MG63 (cell line): ENCODE measurements around the gene SLC2A11. TPM values are rescaled to one million over a fixed set of nuclear protein-coding genes. Genes with fewer than 3 reads are reported as not detected.
"Not testable (repeated sequence)": the region's sequence is repeated elsewhere in the genome, so short reads cannot be mapped to it uniquely, and the experiment has no call there.

Experiments used
- DNase-seq: peaks from one replicate; pipeline ENCODE4 v3.0.0-alpha.2; 2020
- H3K27me3 ChIP-seq: fragments of 250-450 bp; sonication (Bioruptor Pico); 2 replicates; pipeline ENCODE4 v1.5.1; 2020; ENCODE audit warnings: mild to moderate bottlenecking, moderate library complexity
- H3K36me3 ChIP-seq: fragments of 250-450 bp; sonication (Bioruptor Pico); 2 replicates; pipeline ENCODE4 v1.5.1; 2020; ENCODE audit warnings: mild to moderate bottlenecking, moderate library complexity
- H3K4me3 ChIP-seq: fragments of 250-450 bp; sonication (Bioruptor Pico); 2 replicates; pipeline ENCODE4 v1.5.1; 2020; ENCODE audit warnings: mild to moderate bottlenecking, moderate library complexity
- H3K9me3 ChIP-seq: fragments of 250-450 bp; sonication (Bioruptor Pico); 2 replicates; pipeline ENCODE4 v1.5.1; 2020; ENCODE audit warnings: mild to moderate bottlenecking, moderate library complexity
- total RNA-seq: library from RNA; depleted of rRNA; stranded (reverse); fragments of >200 nt; shearing (Covaris generic); gene quantifications from 2 replicates; pipeline ENCODE4 v1.2.3, GENCODE V29; 2014; ENCODE audit warnings: low replicate concordance

SLC2A11 gene
- total RNA-seq, 1 experiment from 2014 or later, result 0.30 TPM

DNA sequence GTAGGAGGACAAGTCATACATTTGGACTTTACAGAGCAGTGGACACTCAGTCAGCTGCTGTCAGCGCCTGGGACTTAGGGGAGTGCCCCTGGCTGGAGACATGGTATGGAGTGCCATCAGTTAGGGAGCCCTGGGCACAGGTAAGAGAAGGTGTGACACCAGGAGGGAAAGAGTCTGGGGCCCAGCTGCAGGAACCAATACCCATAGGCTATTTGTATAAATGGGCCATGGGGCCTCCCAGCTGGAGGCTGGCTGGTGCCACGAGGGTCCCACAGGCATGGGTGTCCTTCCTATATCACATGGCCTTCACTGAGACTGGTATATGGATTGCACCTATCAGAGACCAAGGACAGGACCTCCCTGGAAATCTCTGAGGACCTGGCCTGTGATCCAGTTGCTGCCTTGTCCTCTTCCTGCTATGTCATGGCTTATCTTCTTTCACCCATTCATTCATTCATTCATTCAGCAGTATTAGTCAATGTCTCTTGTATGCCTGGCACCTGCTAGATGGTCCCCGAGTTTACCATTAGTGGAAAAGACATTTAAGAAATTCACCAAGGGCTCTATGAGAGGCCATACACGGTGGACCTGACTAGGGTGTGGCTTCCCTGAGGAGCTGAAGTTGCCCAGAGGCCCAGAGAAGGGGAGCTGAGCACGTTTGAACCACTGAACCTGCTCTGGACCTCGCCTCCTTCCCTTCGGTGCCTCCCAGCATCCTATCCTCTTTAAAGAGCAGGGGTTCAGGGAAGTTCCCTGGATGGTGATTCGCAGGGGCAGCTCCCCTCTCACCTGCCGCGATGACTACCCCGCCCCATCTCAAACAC, 35.7 kb downstream of the SLC2A11 start:
- Histone ChIP-seq H3K4me3 (peak overlapping the region; percentile 86), H3K9me3 (no peaks in the 10 kb centered on the region), H3K27me3 (no peaks in the 10 kb centered on the region), H3K36me3 (peaks cover 31% of the 10 kb centered on the region)
- no peak for DNase-seq

DNA sequence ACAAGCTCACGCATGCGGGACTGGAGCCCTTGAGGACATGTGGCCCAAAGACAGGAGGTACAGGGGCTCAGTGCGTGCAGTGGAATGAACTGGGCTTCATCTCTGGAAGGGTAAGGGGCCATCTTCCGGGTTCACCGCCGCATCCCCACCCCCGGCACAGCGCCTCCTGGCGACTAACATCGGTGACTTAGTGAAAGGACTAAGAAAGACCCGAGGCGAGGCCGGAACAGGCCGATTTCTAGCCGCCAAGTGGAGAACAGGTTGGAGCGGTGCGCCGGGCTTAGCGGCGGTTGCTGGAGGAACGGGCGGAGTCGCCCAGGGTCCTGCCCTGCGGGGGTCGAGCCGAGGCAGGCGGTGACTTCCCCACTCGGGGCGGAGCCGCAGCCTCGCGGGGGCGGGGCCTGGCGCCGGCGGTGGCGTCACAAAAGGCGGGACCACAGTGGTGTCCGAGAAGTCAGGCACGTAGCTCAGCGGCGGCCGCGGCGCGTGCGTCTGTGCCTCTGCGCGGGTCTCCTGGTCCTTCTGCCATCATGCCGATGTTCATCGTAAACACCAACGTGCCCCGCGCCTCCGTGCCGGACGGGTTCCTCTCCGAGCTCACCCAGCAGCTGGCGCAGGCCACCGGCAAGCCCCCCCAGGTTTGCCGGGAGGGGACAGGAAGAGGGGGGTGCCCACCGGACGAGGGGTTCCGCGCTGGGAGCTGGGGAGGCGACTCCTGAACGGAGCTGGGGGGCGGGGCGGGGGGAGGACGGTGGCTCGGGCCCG, 36.5 kb downstream of the SLC2A11 start, which contains the start of gene MIF:
Gene MIF, plus strand, starts transcription at position 439 of the 765 bp plus-strand sequence. Its CDS starts 92 bp downstream, at position 531.
- DNase-seq, result peak; percentile 94
- Histone ChIP-seq H3K27me3 (no peaks in the 10 kb centered on the region), H3K9me3 (no peaks in the 10 kb centered on the region), H3K36me3 (peaks cover 31% of the 10 kb centered on the region), H3K4me3 (peak within 1 kb of the TSS; percentile 86)

GRCh38 chr22:23894710-23895598, 37.3 kb downstream of the SLC2A11 start:
- H3K4me3 ChIP-seq, result peak overlapping the region; percentile 86
- no peaks in the 10 kb centered on the region for H3K9me3 ChIP-seq
- peaks cover 31% of the 10 kb centered on the region for H3K36me3 ChIP-seq
- peak; percentile 75 for DNase-seq
- no peaks in the 10 kb centered on the region for H3K27me3 ChIP-seq

- DNase-seq, result no peak
- H3K27me3 ChIP-seq, result no peaks in the 10 kb centered on the region
- no peaks in the 10 kb centered on the region for H3K9me3 ChIP-seq
- H3K36me3 ChIP-seq, result peaks cover 31% of the 10 kb centered on the region
- peak overlapping the region; percentile 86 for H3K4me3 ChIP-seq
These were observed 38.0 kb downstream of the SLC2A11 start for GRCh38 chr22:23895599-23896144.

DNA sequence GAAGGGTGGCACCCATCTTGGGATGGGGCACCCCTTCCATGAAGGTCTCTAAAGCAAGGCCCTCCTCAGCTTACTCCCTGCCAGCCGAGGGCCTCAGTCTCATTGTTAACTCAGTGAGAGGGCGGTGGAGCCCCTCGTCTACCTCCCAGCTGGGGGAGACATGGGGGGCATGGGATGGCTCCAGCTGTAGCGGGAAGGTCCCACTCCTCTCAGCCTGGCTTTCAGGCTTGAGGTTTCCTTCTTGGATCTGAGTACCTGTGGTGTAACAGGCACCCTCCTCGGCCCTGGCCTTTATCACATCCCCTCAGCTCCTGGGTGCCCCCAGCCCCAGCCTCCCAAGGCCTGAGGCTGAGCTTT, 38.5 kb downstream of the SLC2A11 start:
- no peak for DNase-seq
- Histone ChIP-seq H3K4me3 (peak overlapping the region; percentile 86), H3K27me3 (no peaks in the 10 kb centered on the region), H3K36me3 (peaks cover 31% of the 10 kb centered on the region), H3K9me3 (no peaks in the 10 kb centered on the region)

- no peak overlapping the region for H3K4me3 ChIP-seq
- no peak for DNase-seq
- no peaks in the 10 kb centered on the region for H3K27me3 ChIP-seq
- no peaks in the 10 kb centered on the region for H3K9me3 ChIP-seq
- peaks cover 31% of the 10 kb centered on the region for H3K36me3 ChIP-seq
These were observed 39.0 kb downstream of the SLC2A11 start for GRCh38 chr22:23896523-23897186.

GRCh38 chr22:23897320-23897719, 39.6 kb downstream of the SLC2A11 start:
- no peaks in the 10 kb centered on the region for H3K9me3 ChIP-seq
- no peak overlapping the region for H3K4me3 ChIP-seq
- H3K27me3 ChIP-seq, result no peaks in the 10 kb centered on the region
- DNase-seq, result no peak
- H3K36me3 ChIP-seq, result peaks cover 31% of the 10 kb centered on the region

DNA sequence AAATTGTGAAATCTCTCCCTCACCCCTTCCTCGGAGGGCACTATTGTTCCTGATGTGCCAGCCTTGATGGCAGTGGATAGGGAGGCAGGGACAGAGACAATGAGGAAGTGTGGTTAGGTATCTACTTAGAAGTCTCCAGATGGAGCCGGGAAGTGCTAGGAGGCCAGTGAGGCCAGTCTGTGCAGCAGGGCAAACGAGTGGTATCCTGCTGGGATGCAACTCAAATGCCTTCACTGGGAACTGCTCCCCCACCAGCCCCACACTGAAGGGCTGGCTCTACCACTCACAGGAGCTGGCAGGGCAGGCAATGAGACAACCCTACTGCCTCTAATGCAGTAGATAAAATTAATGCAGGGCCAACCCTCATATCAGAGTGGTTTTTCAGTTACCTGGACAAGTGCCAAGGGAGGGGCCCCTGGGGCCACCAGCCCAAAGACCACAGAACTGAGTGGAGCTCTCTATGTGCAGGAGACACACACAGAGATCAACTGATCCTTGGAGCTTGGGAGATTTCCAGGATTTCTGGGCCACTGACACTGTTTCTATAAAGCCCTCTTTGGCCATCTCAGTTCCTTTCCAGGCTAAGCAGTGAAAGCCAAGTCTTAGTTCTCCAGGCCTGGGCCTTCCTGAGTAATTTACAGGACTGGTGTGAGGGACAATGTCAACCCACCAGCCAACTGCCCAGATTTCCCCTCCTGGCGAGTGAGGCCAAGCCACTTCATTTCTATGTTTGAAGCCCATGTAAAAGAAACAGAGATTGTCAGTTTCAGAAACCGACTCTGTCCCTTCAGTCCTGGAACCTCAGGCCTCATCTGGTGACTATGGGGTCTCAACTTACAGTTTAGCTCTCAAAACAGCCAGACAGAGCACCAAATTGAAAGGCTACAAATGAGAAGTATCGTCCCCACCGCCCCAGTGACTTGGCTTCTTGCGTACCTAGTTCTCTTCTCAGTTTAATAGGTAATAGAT, 40.6 kb downstream of the SLC2A11 start:
- Histone ChIP-seq H3K27me3 (no peaks in the 10 kb centered on the region), H3K9me3 (no peaks in the 10 kb centered on the region), H3K36me3 (peaks cover 31% of the 10 kb centered on the region), H3K4me3 (no peak overlapping the region)
- DNase-seq, result peak; percentile 40

DNA sequence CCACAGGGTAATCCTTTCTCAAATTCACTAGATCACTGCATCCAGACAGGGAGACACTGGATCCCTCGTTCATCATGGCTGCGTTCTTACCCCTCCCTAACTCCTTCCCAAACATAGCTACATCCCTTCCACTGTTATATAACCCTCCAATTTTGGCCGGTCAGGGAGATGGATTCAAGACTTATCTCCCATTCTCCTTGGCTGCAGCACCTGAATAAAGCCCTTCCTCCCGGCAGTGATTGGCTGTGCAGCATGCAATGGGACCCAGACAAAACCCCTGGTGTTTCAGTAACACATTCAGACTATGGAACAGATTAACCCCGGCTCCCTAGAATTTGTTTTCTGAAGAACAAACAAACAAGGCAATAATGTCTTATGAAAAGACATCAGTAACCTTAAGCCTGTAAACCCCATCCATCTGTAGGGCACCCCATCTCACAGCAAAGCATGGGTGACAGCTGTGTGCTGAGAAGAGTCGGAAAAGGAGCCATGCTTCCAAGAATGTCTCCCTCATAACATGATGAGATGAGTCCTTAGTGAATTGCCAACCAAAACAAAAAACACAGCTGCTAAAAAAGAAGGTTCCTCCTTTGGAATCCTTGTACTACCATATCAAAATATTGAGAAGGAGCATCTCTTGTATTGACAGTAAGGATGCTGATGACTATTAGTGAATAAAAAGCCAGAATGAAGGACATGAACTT, 41.5 kb downstream of the SLC2A11 start:
- no peaks in the 10 kb centered on the region for H3K9me3 ChIP-seq
- no peak overlapping the region for H3K4me3 ChIP-seq
- H3K27me3 ChIP-seq, result no peaks in the 10 kb centered on the region
- H3K36me3 ChIP-seq, result peaks cover 31% of the 10 kb centered on the region
- no peak for DNase-seq

DNA sequence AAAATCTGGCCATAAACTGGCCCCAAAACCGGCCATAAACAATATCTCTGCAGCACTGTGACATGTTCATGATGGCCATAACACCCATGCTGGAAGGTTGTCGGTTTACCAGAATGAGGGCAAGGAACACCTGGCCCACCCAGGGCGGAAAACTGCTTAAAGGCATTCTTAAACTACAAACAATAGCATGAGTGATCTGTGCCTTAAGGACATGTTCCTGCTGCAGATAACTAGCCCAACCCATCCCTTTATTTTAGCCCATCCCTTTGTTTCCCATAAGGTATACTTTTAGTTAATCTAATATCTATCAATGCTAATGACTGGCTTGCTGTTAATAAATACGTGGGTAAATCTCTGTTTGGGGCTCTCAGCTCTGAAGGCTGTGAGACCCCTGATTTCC, 42.6 kb downstream of the SLC2A11 start:
- not testable (repeated sequence) for H3K27me3 ChIP-seq, H3K9me3 ChIP-seq, H3K4me3 ChIP-seq, DNase-seq
- peaks cover 24% of the 10 kb centered on the region for H3K36me3 ChIP-seq

DNA sequence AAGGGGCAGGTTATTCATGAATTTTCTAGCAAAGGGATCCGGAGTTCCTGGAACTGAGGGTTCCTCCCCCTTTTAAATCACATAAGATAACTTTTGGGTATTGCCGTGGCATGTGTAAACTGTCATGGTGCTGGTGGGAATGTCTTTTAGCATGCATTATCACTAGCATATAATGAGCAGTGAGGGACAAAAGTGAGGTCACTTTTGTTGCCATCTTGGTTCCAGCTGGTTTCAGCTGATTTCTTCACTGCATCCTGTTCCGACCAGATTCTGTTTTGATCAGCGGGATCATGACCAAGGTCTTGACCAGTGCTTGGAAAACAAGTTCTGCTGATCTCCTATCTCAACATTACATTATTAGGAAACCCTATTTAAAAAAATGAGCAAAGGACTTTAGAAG, 43.9 kb downstream of the SLC2A11 start:
- Histone ChIP-seq H3K36me3 (peaks cover 11% of the 10 kb centered on the region), H3K4me3 (no peak overlapping the region), H3K9me3 (no peaks in the 10 kb centered on the region), H3K27me3 (no peaks in the 10 kb centered on the region)
- DNase-seq, result no peak

DNA sequence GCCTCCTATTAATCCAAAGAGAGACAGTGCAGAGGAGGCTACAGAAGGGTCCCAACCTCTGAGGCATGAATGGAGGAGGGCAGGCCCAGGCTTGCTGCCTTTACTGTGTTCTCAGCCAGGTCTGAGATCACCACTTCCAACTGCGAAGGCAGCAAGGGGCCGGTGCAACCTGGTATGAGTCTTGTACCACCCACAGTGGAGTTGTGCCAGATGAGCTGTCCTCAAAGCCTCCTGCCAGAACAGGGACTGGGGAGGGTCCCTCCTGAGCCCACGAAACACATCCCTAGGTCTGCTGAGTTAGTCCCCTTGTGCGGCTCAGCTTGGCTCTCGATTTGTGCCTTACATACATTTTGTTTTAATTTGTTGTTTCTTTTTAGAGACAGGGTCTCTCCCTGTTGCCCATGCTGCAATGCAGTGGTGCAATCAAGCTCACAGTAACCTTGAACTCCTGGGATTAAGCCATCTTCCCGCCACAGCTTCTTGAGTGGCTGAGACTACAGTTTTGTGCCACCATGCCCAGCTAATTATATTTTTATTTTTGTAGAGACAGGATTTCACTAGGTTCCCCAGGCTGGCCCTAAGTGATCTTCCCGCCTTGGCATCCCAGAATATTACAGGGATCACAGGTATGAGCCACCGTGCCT, 45.8 kb downstream of the SLC2A11 start:
- DNase-seq, result peak; percentile 84
- Histone ChIP-seq H3K4me3 (no peak overlapping the region), H3K9me3 (no peaks in the 10 kb centered on the region), H3K27me3 (no peaks in the 10 kb centered on the region), H3K36me3 (no peaks in the 10 kb centered on the region)

GRCh38 chr22:23904573-23905254, 47.0 kb downstream of the SLC2A11 start:
- no peaks in the 10 kb centered on the region for H3K27me3 ChIP-seq
- no peaks in the 10 kb centered on the region for H3K9me3 ChIP-seq
- no peak overlapping the region for H3K4me3 ChIP-seq
- DNase-seq, result peak; percentile 49
- no peaks in the 10 kb centered on the region for H3K36me3 ChIP-seq

DNA sequence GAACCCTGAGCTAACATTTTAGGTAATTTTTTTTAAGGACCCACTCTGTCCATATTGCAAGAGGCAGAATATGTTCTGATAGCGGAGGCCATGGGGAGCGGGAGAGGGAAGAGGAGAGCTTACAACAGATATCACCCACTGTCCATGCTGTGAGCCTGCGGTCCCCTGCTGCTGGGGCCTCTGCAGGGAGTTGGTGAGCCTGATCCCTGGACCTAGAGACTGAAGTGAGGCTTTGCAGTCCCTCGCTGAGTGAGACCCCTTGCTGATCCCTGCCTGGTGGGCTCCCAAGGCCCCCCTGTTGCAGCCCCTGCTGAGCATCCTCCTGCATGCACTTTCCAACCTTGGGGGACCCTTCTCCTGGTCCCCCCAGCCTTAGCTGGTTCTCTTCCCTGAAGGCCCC, 49.0 kb downstream of the SLC2A11 start:
- Histone ChIP-seq H3K9me3 (no peaks in the 10 kb centered on the region), H3K27me3 (no peaks in the 10 kb centered on the region), H3K36me3 (no peaks in the 10 kb centered on the region), H3K4me3 (no peak overlapping the region)
- no peak for DNase-seq
